Measurements from ENCODE around the gene SRD5A3. TPM values are rescaled to one million over a fixed set of nuclear protein-coding genes. Genes with fewer than 3 reads are reported as not detected.
"Not testable (repeated sequence)": the region's sequence is repeated elsewhere in the genome, so short reads cannot be mapped to it uniquely, and the experiment has no call there.

SRD5A3 gene
- total RNA-seq, 4 donors from 2014 or later, result 9.3 to 24.8 (median 17.1) TPM

GRCh38 chr4:55358668-55359067, 12.6 kb downstream of the SRD5A3 start:
- WGBS, result 17% methylated on average over 2 of the region's 2 CpGs
- H3K27me3 ChIP-seq, result no peaks in the 10 kb centered on the region
- no peaks in the 10 kb centered on the region for H3K9me3 ChIP-seq
- peaks cover 59% of the 10 kb centered on the region for H3K4me1 ChIP-seq
- H3K27ac ChIP-seq, result peak overlapping the region; percentile 73
- no peak for DNase-seq (ENCODE audit: low spot score in 2 of 2)
- no peaks in the 10 kb centered on the region for H3K36me3 ChIP-seq
- peak overlapping the region; percentile 2 for H3K4me3 ChIP-seq
- TF ChIP-seq EP300 (IDR thresholded peaks at IDR 0.05) (no peak), POLR2AphosphoS5 (IDR thresholded peaks at IDR 0.05) (no peak), POLR2A (IDR thresholded peaks at IDR 0.05) (no peak), CTCF (IDR thresholded peaks at IDR 0.05) (no peak)

GRCh38 chr4:55359397-55359916, 13.4 kb downstream of the SRD5A3 start:
- TF ChIP-seq POLR2AphosphoS5 (IDR thresholded peaks at IDR 0.05) (no peak), POLR2A (IDR thresholded peaks at IDR 0.05) (no peak), EP300 (IDR thresholded peaks at IDR 0.05) (no peak), CTCF (IDR thresholded peaks at IDR 0.05) (no peak)
- peak overlapping the region; percentile 2 for H3K4me3 ChIP-seq
- H3K27ac ChIP-seq, result peak overlapping the region; percentile 73
- no peaks in the 10 kb centered on the region for H3K9me3 ChIP-seq
- peaks cover 59% of the 10 kb centered on the region for H3K4me1 ChIP-seq
- peaks cover 2% of the 10 kb centered on the region for H3K36me3 ChIP-seq
- 47% methylated on average over 8 of the region's 8 CpGs for WGBS
- no peak for DNase-seq (ENCODE audit: low spot score in 2 of 2)
- H3K27me3 ChIP-seq, result no peaks in the 10 kb centered on the region

GRCh38 chr4:55362938-55363337, 16.9 kb downstream of the SRD5A3 start:
- peaks cover 31% of the 10 kb centered on the region for H3K4me1 ChIP-seq
- DNase-seq (ENCODE audit: low spot score in 2 of 2); H3K27me3 ChIP-seq; H3K36me3 ChIP-seq; H3K4me3 ChIP-seq; H3K9me3 ChIP-seq; H3K27ac ChIP-seq: not testable (repeated sequence)
- 84% methylated on average over 8 of the region's 9 CpGs for WGBS

GRCh38 chr4:55363691-55364351, 17.8 kb downstream of the SRD5A3 start:
- Histone ChIP-seq H3K9me3 (no peaks in the 10 kb centered on the region), H3K4me3 (no peak overlapping the region), H3K36me3 (peaks cover 7% of the 10 kb centered on the region), H3K27ac (no peak overlapping the region), H3K27me3 (no peaks in the 10 kb centered on the region), H3K4me1 (peaks cover 22% of the 10 kb centered on the region)
- no peak for DNase-seq (ENCODE audit: low spot score in 2 of 2)
- TF ChIP-seq POLR2AphosphoS5 (IDR thresholded peaks at IDR 0.05), result no peak
- TF ChIP-seq EP300 (IDR thresholded peaks at IDR 0.05), result no peak
- TF ChIP-seq CTCF (IDR thresholded peaks at IDR 0.05), result no peak
- no peak for TF ChIP-seq POLR2A (IDR thresholded peaks at IDR 0.05)
- 71% methylated on average over 9 of the region's 9 CpGs for WGBS

- WGBS, result 88% methylated on average over 9 of the region's 9 CpGs
- H3K27ac ChIP-seq, result no peak overlapping the region
- TF ChIP-seq POLR2A (IDR thresholded peaks at IDR 0.05) (no peak), EP300 (IDR thresholded peaks at IDR 0.05) (no peak), POLR2AphosphoS5 (IDR thresholded peaks at IDR 0.05) (no peak), CTCF (IDR thresholded peaks at IDR 0.05) (no peak)
- no peaks in the 10 kb centered on the region for H3K9me3 ChIP-seq
- peaks cover 7% of the 10 kb centered on the region for H3K36me3 ChIP-seq
- DNase-seq (ENCODE audit: low spot score in 2 of 2), result no peak
- no peak overlapping the region for H3K4me3 ChIP-seq
- H3K27me3 ChIP-seq, result no peaks in the 10 kb centered on the region
- H3K4me1 ChIP-seq, result peaks cover 12% of the 10 kb centered on the region
These were observed 18.8 kb downstream of the SRD5A3 start for GRCh38 chr4:55364691-55365344.

Measured in suprapubic skin (tissue), 4 donors.